HL-60 (cell line): ENCODE measurements around the gene IBTK.

ENCODE experiments used
- DNase-seq, 2 experiments: peaks; one replicate each; pipeline ENCODE4 v3.0.0-alpha.2; 2010 to 2020; ENCODE audit warnings: low read depth in 1 of 2, low spot score in 1 of 2
- H3K27ac ChIP-seq: fragments of 250-450 bp; sonication (Bioruptor Pico); replicated peaks from 2 replicates; pipeline ENCODE4 v1.5.1; 2020; ENCODE audit warnings: mild to moderate bottlenecking, moderate library complexity
- H3K27me3 ChIP-seq: fragments of 250-450 bp; sonication (Bioruptor Pico); 2 replicates; pipeline ENCODE4 v1.5.1; 2021; ENCODE audit warnings: mild to moderate bottlenecking, moderate library complexity; ENCODE audit not compliant: insufficient read depth, poor library complexity, severe bottlenecking
- H3K4me3 ChIP-seq: replicated peaks from 2 replicates; pipeline ENCODE4 v1.5.1; 2011; ENCODE audit warnings: mild to moderate bottlenecking, control low read depth, low read length; ENCODE audit not compliant: insufficient read depth
- CTCF ChIP-seq: IDR thresholded peaks from one replicate; pipeline ENCODE4 v1.5.1; 2011; ENCODE audit warnings: low read length, control low read depth, inconsistent platforms; ENCODE audit not compliant: insufficient read depth
- GABPA ChIP-seq: IDR thresholded peaks from 2 replicates; pipeline ENCODE4 v1.6.1; 2012; ENCODE audit warnings: low read depth
- POLR2AphosphoS5 ChIP-seq: IDR thresholded peaks from 2 replicates; pipeline ENCODE4 v1.6.1; 2012; ENCODE audit warnings: low read depth
- REST ChIP-seq: IDR thresholded peaks from 2 replicates; pipeline ENCODE4 v1.6.1; 2012; ENCODE audit warnings: low read depth; ENCODE audit not compliant: insufficient replicate concordance
- SPI1 ChIP-seq: IDR thresholded peaks from 2 replicates; pipeline ENCODE4 v1.6.1; 2012; ENCODE audit warnings: low read depth, mild to moderate bottlenecking, borderline replicate concordance

Gene IBTK

GRCh38 chr6:82217018-82217586 lies 30.4 kb downstream of the IBTK start:
- DNase-seq: no peak
- Histone ChIP-seq H3K27me3 (no peaks in the 10 kb centered on the region), H3K27ac (no peak overlapping the region), H3K4me3 (no peak overlapping the region)
- TF ChIP-seq CTCF: no peak

- H3K27me3 ChIP-seq: no peaks in the 10 kb centered on the region
- H3K27ac ChIP-seq: no peak overlapping the region
- no peak overlapping the region for H3K4me3 ChIP-seq
- TF ChIP-seq CTCF: no peak
- TF ChIP-seq REST: no peak
- TF ChIP-seq SPI1: no peak
- TF ChIP-seq POLR2AphosphoS5: no peak
- TF ChIP-seq GABPA: no peak
- no peak for DNase-seq
Observed at GRCh38 chr6:82216549-82216948, 31.0 kb downstream of the IBTK start.

GRCh38 chr6:82211326-82211725 lies 36.2 kb downstream of the IBTK start:
- no peak for DNase-seq
- TF ChIP-seq REST (no peak), POLR2AphosphoS5 (no peak), CTCF (no peak), GABPA (no peak), SPI1 (no peak)
- Histone ChIP-seq H3K4me3 (no peak overlapping the region), H3K27me3 (no peaks in the 10 kb centered on the region), H3K27ac (no peak overlapping the region)

- TF ChIP-seq CTCF (no peak), POLR2AphosphoS5 (no peak), REST (no peak), GABPA (no peak), SPI1 (no peak)
- Histone ChIP-seq H3K27ac (no peak overlapping the region), H3K4me3 (no peak overlapping the region), H3K27me3 (no peaks in the 10 kb centered on the region)
- DNase-seq: no peak
Observed at GRCh38 chr6:82208913-82209312, 38.6 kb downstream of the IBTK start.
